ENCODE results near the gene SHROOM3.
A peak's percentile ranks its signal among the peaks of the same experiment; 100 is the strongest.

Gene SHROOM3

GRCh38 chr4:76745240-76745639 is 310.2 kb downstream of the SHROOM3 start:
- no peaks in the 10 kb centered on the region for H3K9me3 Mint-ChIP-seq
- H3K27me3 Mint-ChIP-seq (ENCODE audit: low read depth), result no peaks in the 10 kb centered on the region
- H3K4me3 Mint-ChIP-seq, result no peak overlapping the region
- TF ChIP-seq CTCF (IDR thresholded peaks at IDR 0.05; ENCODE audit: unreplicated experiment in 3 of 3), result no peak
- peaks cover 34% of the 10 kb centered on the region for H3K36me3 Mint-ChIP-seq (ENCODE audit: low read depth)
- peaks cover 62% of the 10 kb centered on the region for H3K4me1 Mint-ChIP-seq
- peak overlapping the region; percentile 54 to 69 (median 62) for H3K27ac Mint-ChIP-seq

- Mint-ChIP-seq H3K9me3 (peaks cover 4% of the 10 kb centered on the region), H3K4me3 (no peak overlapping the region), H3K27me3 (ENCODE audit: low read depth) (no peaks in the 10 kb centered on the region)
Measured at GRCh38 chr4:76747563-76747962, 312.5 kb downstream of the SHROOM3 start.

GRCh38 chr4:76748649-76749048 is 313.6 kb downstream of the SHROOM3 start:
- peak; percentile 37 to 60 (median 53) for TF ChIP-seq CTCF (IDR thresholded peaks at IDR 0.05; ENCODE audit: unreplicated experiment in 3 of 3)
- Mint-ChIP-seq H3K27me3 (ENCODE audit: low read depth) (no peaks in the 10 kb centered on the region), H3K9me3 (peaks cover 4% of the 10 kb centered on the region), H3K36me3 (ENCODE audit: low read depth) (peaks cover 39% of the 10 kb centered on the region), H3K4me3 (no peak overlapping the region), H3K27ac (peak overlapping the region in 1 of 3 experiments; percentile 11), H3K4me1 (peaks cover 55% of the 10 kb centered on the region)

More at GRCh38 chr4:76747563-76747962, 312.5 kb downstream of the SHROOM3 start:
- peaks cover 45% of the 10 kb centered on the region for H3K36me3 Mint-ChIP-seq (ENCODE audit: low read depth)
- no peak for TF ChIP-seq CTCF (IDR thresholded peaks at IDR 0.05; ENCODE audit: unreplicated experiment in 3 of 3)
- peak overlapping the region in 1 of 3 experiments; percentile 48 for H3K27ac Mint-ChIP-seq
- peaks cover 55% of the 10 kb centered on the region for H3K4me1 Mint-ChIP-seq

GRCh38 chr4:76749355-76749754 is 314.3 kb downstream of the SHROOM3 start:
- Mint-ChIP-seq H3K4me1 (peaks cover 55% of the 10 kb centered on the region), H3K9me3 (peaks cover 4% of the 10 kb centered on the region), H3K27me3 (ENCODE audit: low read depth) (no peaks in the 10 kb centered on the region), H3K4me3 (no peak overlapping the region), H3K27ac (no peak overlapping the region), H3K36me3 (ENCODE audit: low read depth) (peaks cover 35% of the 10 kb centered on the region)
- no peak for TF ChIP-seq CTCF (IDR thresholded peaks at IDR 0.05; ENCODE audit: unreplicated experiment in 3 of 3)

GRCh38 chr4:76750716-76751115 is 315.7 kb downstream of the SHROOM3 start:
- Mint-ChIP-seq H3K4me1 (peaks cover 49% of the 10 kb centered on the region), H3K9me3 (peaks cover 4% of the 10 kb centered on the region), H3K27ac (no peak overlapping the region), H3K36me3 (ENCODE audit: low read depth) (peaks cover 44% of the 10 kb centered on the region), H3K4me3 (no peak overlapping the region), H3K27me3 (ENCODE audit: low read depth) (no peaks in the 10 kb centered on the region)
- no peak for TF ChIP-seq CTCF (IDR thresholded peaks at IDR 0.05; ENCODE audit: unreplicated experiment in 3 of 3)

- Mint-ChIP-seq H3K36me3 (ENCODE audit: low read depth) (peaks cover 55% of the 10 kb centered on the region), H3K27ac (peak overlapping the region in 1 of 3 experiments; percentile 93), H3K4me1 (peaks cover 57% of the 10 kb centered on the region), H3K27me3 (ENCODE audit: low read depth) (no peaks in the 10 kb centered on the region), H3K4me3 (no peak overlapping the region), H3K9me3 (peaks cover 4% of the 10 kb centered on the region)
- TF ChIP-seq CTCF (IDR thresholded peaks at IDR 0.05; ENCODE audit: unreplicated experiment in 3 of 3), result no peak
Measured at GRCh38 chr4:76751612-76752343, 316.7 kb downstream of the SHROOM3 start.

Data from nephron (organoid).